GM12878 (cell line): ENCODE measurements around the gene NHSL2. TPM values are rescaled to one million over a fixed set of nuclear protein-coding genes. Genes with fewer than 3 reads are reported as not detected.

Experiments used
- CBX3 ChIP-seq: fragments of 200-600 bp; sonication (generic); IDR thresholded peaks from 2 replicates; pipeline ENCODE4 v1.6.1; 2016; ENCODE audit warnings: low read depth, borderline replicate concordance
- CEBPB ChIP-seq, 2 experiments: fragments of 150-350 bp in 1 of 2; IDR thresholded peaks; 2 replicates each; pipeline ENCODE4 v1.6.1; 2012 to 2014; ENCODE audit warnings: low read depth in 2 of 2, low read length in 2 of 2, borderline replicate concordance in 1 of 2, inconsistent platforms in 1 of 2
- CEBPZ ChIP-seq: fragments of 150-350 bp; IDR thresholded peaks from 2 replicates; pipeline ENCODE4 v1.6.1; 2016; ENCODE audit warnings: low read depth, low read length
- CREB1 ChIP-seq: IDR thresholded peaks from 2 replicates; pipeline ENCODE4 v1.6.1; 2012; ENCODE audit warnings: low read depth, mild to moderate bottlenecking, inconsistent platforms
- CTCF ChIP-seq, 3 experiments: IDR thresholded peaks in 2 of 3; conservative IDR thresholded peaks in 1 of 3; 2 replicates each; pipeline ENCODE4 v1.5.1; 2011; ENCODE audit warnings: low read depth in 3 of 3, low read length in 3 of 3, mild to moderate bottlenecking in 3 of 3, control low read depth in 2 of 3, moderate library complexity in 2 of 3, inconsistent platforms in 1 of 3, mixed read lengths in 1 of 3; ENCODE audit not compliant: control insufficient read depth in 2 of 3, insufficient read depth in 1 of 3; ENCODE audit errors: extremely low read depth in 1 of 3
- GATAD2B ChIP-seq: fragments of 450-650 bp; conservative IDR thresholded peaks from 2 replicates; pipeline ENCODE4 v1.6.1; 2017; ENCODE audit warnings: low read depth, mild to moderate bottlenecking, moderate library complexity
- IRF5 ChIP-seq: fragments of 450-650 bp; IDR thresholded peaks from 2 replicates; pipeline ENCODE4 v1.6.1; 2017; ENCODE audit warnings: borderline replicate concordance
- JUNB ChIP-seq: IDR thresholded peaks from 2 replicates; pipeline ENCODE4 v1.6.1; 2016; ENCODE audit warnings: antibody characterized with exemption, mild to moderate bottlenecking
- MAX ChIP-seq: IDR thresholded peaks from 2 replicates; pipeline ENCODE4 v1.6.1; 2012; ENCODE audit warnings: low read depth, low read length, improper control_type of control experiment
- NFYA ChIP-seq: IDR thresholded peaks from 2 replicates; pipeline ENCODE4 v1.6.1; 2011; ENCODE audit warnings: low read depth, mild to moderate bottlenecking, low read length, improper control_type of control experiment, borderline replicate concordance
- NFYB ChIP-seq: IDR thresholded peaks from 2 replicates; pipeline ENCODE4 v1.6.1; 2011; ENCODE audit warnings: low read depth, mild to moderate bottlenecking, low read length, improper control_type of control experiment, moderate library complexity; ENCODE audit not compliant: insufficient read depth
- PAX8 ChIP-seq: fragments of 450-650 bp; IDR thresholded peaks from 2 replicates; pipeline ENCODE4 v1.6.1; 2017; ENCODE audit warnings: mild to moderate bottlenecking, moderate library complexity
- POLR2A ChIP-seq: IDR thresholded peaks from 2 replicates; pipeline ENCODE4 v1.6.1; 2011; ENCODE audit warnings: low read depth, mild to moderate bottlenecking, low read length
- RCOR1 ChIP-seq: conservative IDR thresholded peaks from 2 replicates; pipeline ENCODE4 v1.6.1; 2012; ENCODE audit warnings: low read depth, low read length, improper control_type of control experiment
- SMAD1 ChIP-seq: fragments of 450-650 bp; IDR thresholded peaks from 2 replicates; pipeline ENCODE4 v1.6.1; 2018; ENCODE audit warnings: mild to moderate bottlenecking, low read depth; ENCODE audit not compliant: partially characterized antibody
- SUPT20H ChIP-seq: IDR thresholded peaks from 2 replicates; pipeline ENCODE4 v1.6.1; 2011; ENCODE audit warnings: low read depth, mild to moderate bottlenecking, low read length, moderate library complexity, borderline replicate concordance; ENCODE audit not compliant: control insufficient read depth
- ZBTB40 ChIP-seq: fragments of 450-650 bp; IDR thresholded peaks from 2 replicates; pipeline ENCODE4 v1.6.1; 2016; ENCODE audit warnings: mild to moderate bottlenecking, moderate library complexity, borderline replicate concordance
- polyA plus RNA-seq, 11 experiments: library from polyadenylated mRNA; depleted of rRNA in 4 of 11; unstranded in 6 of 11; stranded (reverse) in 5 of 11; fragments of >200 nt; fragmentation: Nextera tagmentation in 4 of 11; fragmentation: Illumina TruSeq in 1 of 11; extraction: Ambion mirVana in 4 of 11; extraction: Trizol in 1 of 11; gene quantifications; 1 replicate in 1 of 11; 2 replicates in 10 of 11; pipeline versions ENCODE4 v1.2.1 to v1.2.3, GENCODE V29; 2011 to 2016; ENCODE audit warnings: inconsistent platforms in 2 of 11, missing spikeins in 2 of 11, low read depth in 1 of 11
- total RNA-seq, 4 experiments: library from RNA; depleted of rRNA in 3 of 4; stranded (reverse); fragments of >200 nt in 3 of 4; fragmentation: Illumina TruSeq in 1 of 4; extraction: Trizol in 1 of 4; gene quantifications; 2 replicates each; pipeline versions ENCODE4 v1.2.1 to v1.2.3, GENCODE V29; 2013 to 2021

Gene NHSL2
- total and polyA plus RNA-seq, 10 of the 15 experiments (the other 5 are each of a cell fraction or from before 2014, with no cell fraction given): 0.05 to 0.53 (median 0.07) TPM; not detected in 2

GRCh38 chrX:72181178-72182125 lies 270.8 kb downstream of the NHSL2 start, which contains the start of gene PIN4 (continued):
- TF ChIP-seq CEBPZ (no peak), ZBTB40 (peak; percentile 30; the same call in 1 of the 2 replicates), POLR2A (peak; percentile 64), IRF5 (peak; percentile 98), MAX (peak; percentile 87), JUNB (no peak; the same call in 1 of the 2 replicates), GATAD2B (no peak), CTCF (IDR thresholded peaks at IDR 0.05 in 2 of 3, conservative IDR thresholded peaks at IDR 0.05 in 1 of 3; ENCODE audit: control insufficient read depth in 2 of 3, extremely low read depth in 1 of 3, insufficient read depth in 1 of 3, low read depth in 3 of 3, low read length in 3 of 3) (no peak), SUPT20H (no peak), CBX3 (no peak), NFYB (peak; percentile 95), RCOR1 (no peak), NFYA (no peak), PAX8 (no peak), CREB1 (peak; percentile 41; the same call in 1 of the 2 replicates), SMAD1 (no peak), CEBPB (IDR thresholded peaks at IDR 0.05; ENCODE audit: borderline replicate concordance in 1 of 2, low read depth in 2 of 2, low read length in 2 of 2) (no peak)
